HTERT RPE-1 (cell line): ENCODE data around the gene TBCCD1.

Source experiments
- in situ Hi-C: fragments of 300-500 bp; cut with MboI; formaldehyde crosslinking; loops from 4 replicates; pipeline ENCODE4 v1.14.3; 2020; ENCODE audit warnings: low sequenced_read_pairs

Gene TBCCD1

GRCh38 chr3:186567072-186567921 is at the start of gene TBCCD1:
Gene TBCCD1 (minus strand): TSS chr3:186567339. CDS start chr3:186564329, 3,010 bp downstream.
- in situ Hi-C loops = no loop called here

DNA sequence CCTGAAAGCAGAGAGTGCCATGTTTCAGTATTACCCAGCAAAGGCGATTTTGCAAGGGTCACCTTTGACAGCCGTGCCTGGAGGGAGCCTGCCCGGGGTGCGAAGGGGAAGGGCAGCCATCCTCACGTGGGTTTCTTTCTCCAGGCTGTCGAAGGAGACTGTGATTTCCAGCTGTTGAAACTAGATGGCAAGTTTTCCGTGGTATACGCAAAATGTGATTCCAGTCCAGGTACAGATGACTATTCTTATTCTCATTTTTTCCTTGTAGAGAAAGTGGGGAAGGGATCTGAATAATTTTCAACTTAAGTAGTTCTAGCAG is 49.1 kb upstream of the TBCCD1 start:
- in situ Hi-C loops = no loop called here

DNA sequence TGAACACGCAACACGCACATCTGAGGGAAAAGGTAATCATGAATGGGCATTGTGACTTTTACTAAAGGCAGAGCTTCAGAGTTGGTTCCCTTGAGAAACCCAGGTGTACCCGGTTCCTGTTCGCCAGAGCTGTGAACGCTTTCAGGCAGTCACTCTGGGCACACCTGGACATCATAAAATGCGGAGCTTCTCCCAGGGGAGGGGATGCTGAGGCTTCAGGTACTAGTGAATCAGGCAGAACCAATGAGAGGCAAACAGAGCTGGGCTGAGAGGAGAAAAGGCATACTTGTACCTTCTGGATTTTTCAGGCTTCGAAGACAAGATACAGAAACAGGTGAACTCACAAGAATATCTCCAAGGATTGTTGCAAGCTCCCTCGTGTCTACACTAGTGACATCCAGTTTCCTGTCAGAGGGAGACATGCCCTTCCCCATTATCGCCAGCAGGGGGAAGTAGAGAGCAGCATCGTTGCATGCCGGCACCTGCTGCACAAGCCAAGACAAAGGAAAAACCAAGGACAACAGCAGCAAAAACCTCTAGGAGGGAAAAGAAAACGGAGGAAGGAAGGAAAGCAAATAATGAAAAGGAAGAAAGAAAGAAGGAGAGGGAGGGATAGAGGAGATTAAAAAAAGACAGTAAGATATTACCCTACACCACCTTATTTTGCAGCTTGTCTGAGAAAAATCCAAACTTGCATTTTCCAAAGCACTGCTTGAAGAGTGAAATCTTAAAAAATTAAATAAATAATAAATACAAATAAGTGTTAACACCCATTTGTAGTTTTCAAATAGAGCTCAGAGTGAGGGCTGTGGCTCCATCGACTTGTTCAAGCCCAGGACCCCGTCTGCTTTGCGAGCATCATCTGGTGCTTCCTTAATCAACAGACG is 47.7 kb upstream of the TBCCD1 start:
- in situ Hi-C loops = no loop called here

DNA sequence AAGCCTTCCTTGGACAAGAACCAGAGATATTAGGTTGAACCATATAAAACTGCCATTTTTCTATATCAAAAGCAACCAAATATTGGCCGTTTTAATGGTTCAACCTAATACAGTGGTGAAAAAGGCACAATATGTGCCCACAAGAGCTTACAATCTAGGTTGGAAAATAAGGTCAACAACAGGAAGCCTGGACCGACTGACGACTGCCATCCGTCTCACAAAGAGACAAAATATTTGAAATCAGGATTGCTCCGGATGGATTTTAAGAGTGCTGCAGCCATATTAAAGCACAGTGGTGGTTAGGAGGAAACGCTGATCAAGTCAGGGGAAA is 47.1 kb upstream of the TBCCD1 start:
- in situ Hi-C loops = no loop called here

DNA sequence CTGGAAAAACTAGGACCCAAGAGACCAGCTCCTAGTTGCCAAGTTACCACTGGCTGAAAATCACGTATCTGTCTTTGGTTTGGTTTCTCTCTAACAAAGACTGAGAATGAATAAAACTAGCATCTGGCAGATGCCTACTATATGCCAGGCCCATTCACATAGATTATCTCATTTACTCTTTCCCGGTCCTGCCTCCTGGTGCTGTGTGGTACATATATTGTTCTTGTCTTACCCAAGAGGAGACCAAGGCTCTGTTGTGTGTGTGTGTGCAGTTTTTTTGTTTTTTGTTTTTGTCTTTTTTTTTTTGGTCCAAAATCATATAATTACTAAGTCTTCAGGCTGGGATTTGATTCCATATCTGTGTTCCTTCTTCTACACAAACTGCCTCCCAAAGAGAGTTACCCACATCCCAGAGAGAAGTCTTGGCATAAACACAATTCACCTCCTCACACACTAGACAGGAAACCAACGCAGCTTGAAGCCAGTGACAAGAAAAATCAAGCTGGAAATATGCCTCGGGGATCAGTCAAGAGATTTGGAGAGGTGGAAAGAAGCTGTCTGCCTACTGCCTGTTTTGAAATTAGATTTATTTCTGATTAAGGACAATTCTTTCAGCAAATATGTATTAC is 46.6 kb upstream of the TBCCD1 start:
- in situ Hi-C loops = no loop called here

DNA sequence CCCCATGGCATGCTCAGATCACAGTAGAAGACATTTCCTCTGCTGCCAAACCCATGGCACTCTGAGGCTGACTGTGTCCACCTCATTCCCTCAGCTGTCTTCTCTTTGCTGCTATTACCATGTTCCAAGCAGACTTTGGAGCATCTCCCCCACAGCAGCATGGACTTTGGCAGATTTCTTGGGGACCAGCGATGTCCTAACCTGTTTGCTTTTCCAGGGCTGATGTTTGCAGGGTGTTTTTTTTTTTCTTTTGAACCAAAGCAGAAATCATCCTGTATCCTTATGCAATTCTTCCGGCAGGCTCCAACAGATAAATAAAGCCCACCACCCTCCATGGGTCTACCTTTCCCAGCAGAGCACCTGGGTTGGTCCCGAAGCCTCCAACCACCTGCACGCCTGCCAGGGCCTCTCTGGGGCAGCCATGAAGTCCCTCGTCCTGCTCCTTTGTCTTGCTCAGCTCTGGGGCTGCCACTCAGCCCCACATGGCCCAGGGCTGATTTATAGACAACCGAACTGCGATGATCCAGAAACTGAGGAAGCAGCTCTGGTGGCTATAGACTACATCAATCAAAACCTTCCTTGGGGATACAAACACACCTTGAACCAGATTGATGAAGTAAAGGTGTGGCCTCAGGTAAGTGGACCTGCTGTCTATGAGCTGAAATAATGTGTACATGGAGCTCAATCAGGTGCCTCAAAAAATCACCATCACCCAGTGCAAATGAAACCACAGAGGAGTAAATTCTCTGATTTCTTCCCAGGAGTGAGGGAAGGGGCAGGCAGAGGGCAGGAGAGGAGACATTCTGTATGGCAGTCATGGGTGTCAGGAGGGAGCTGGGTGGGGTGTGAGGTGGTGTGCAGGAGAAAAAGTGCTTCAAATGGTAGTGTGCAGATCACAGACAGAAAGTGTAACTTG is 45.8 kb upstream of the TBCCD1 start, which contains the start of gene AHSG:
AHSG (plus strand) TSS at position 340 of the 916 bp plus-strand sequence; CDS start at position 422, 82 bp downstream.
- in situ Hi-C loops = no loop called here

- in situ Hi-C loops = no loop called here
These were observed 44.9 kb upstream of the TBCCD1 start for GRCh38 chr3:186612065-186612464.

DNA sequence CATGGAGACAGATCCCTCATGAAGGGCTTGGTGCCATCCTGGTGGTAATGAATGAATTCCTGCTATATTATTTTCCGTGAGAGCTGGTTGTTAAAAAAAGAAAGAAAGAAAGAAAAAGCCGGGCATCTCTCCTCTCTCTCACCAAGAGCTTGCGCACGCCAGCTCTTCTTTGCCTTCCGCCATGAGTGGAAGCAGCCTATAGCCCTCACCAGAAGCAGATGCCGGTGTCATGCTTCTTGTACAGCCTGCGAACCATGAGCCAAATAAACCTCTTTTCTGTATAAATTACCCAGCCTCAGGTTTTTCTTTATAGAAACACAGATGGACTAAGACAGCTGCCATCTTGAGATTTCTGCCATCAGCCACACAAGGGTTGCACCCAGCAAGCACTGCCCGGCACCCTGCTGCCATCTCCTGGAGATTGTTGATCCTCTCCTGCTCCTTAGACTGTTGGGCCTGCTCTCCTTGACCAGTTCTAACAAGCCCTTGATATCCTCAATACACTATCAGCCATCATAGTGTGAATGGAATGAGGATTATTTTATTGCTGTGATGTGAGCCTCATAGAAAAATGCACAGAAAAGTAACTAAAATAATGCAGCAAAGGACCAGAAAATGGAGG is 42.2 kb upstream of the TBCCD1 start:
- in situ Hi-C loops = no loop called here

DNA sequence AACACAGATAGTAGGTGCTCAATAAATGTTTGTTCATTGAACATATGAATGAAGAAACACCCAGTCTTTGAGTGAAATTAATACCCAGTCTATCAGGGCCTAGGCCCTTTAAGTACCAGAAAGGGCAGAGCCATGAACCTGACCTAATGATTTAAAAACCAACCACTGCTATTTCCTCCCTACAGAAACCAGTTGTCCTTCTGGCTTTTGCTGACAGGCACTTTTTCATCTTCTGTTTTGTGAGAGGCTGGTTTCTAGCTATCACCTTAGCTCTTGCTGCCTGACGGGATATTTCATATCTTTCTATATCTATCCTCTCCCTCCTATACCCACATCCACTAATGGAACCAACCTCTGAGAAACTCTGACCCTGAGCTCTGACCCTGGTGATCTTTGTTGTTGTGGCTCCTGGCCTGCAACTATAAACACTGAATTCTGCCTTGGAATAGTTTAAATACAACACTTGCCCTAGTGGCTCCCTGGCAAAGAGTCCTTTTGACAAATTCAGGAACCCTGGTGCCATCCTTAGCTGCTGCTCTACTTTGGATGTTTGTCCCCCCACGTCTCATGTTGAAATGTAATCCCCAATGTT is 41.6 kb upstream of the TBCCD1 start:
- in situ Hi-C loops = no loop called here

- in situ Hi-C loops = no loop called here
These were observed 38.7 kb upstream of the TBCCD1 start for GRCh38 chr3:186605561-186606545.

GRCh38 chr3:186605078-186605477 is 37.9 kb upstream of the TBCCD1 start:
- in situ Hi-C loops = no loop called here

GRCh38 chr3:186603159-186603558 is 36.0 kb upstream of the TBCCD1 start:
- in situ Hi-C loops = no loop called here

DNA sequence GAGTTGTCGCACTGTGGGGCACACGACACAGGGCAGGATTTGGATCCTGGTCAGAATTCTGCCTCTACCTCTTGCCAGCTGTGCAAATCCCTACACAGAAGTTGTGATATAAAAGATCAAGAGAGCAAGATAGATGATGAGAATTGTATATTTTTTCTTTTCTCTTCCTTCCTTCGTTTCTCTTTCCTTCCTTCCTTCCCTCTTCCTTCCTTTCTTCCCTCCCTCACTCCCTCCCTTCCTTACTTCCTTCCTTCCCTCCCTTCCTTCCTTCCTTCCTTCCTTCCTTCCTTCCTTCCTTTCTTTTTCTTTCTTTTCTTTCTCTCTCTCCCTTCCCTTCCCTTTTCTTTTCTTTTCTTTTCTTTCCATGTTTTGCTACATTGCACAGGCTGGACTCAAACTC is 33.8 kb upstream of the TBCCD1 start:
- in situ Hi-C loops = no loop called here

DNA sequence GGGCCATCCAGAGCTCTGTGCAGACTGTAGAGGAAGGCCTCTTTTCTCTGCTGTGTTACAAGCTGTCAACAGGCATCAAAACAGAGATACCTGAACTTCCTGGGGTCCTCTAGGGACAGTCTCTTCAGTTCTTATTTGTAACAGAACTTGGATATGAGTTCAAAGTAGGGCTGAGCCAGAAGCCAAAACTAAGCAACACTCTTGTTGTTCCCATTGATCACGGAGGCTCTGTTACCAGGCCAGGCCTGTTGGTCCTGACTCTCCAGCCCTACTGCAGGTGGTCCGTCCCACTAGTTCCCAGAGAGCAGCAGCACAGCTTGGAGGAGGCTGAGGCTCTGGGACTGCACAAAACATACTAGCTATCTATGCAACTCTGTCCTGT is 32.6 kb upstream of the TBCCD1 start:
- in situ Hi-C loops = no loop called here

GRCh38 chr3:186599142-186599784 is 32.1 kb upstream of the TBCCD1 start:
- in situ Hi-C loops = no loop called here

DNA sequence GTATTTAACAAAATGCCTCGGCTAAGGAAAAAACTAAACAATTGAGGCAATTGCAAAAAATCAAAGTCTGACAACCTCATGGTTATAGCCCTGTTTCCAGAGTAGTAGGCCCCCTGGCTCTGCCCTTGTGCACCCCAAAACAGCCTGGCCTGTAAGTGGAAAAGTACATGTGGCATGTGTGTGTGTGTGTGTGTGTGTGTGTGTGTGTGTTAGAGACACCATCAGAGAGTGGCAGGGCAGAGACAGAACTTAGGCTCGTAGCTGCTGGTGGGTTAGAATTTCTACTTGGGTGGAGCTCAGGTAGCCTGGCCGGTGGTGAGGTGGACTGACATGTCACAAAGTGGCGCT is 31.6 kb upstream of the TBCCD1 start:
- in situ Hi-C loops = no loop called here

- in situ Hi-C loops = no loop called here
These were observed 31.1 kb upstream of the TBCCD1 start for GRCh38 chr3:186598108-186598784.
